NCI-H2081 treated with DMSO at 0.1 percent for 48 hours (cell line): ENCODE measurements around the gene C1QTNF9.
"Not testable (repeated sequence)": the region's sequence is repeated elsewhere in the genome, so short reads cannot be mapped to it uniquely, and the experiment has no call there.

Experiments used
- DNase-seq: peaks from one replicate; lab custom pipeline; 2025; lab: John Stamatoyannopoulos, UW

C1QTNF9 gene

DNA sequence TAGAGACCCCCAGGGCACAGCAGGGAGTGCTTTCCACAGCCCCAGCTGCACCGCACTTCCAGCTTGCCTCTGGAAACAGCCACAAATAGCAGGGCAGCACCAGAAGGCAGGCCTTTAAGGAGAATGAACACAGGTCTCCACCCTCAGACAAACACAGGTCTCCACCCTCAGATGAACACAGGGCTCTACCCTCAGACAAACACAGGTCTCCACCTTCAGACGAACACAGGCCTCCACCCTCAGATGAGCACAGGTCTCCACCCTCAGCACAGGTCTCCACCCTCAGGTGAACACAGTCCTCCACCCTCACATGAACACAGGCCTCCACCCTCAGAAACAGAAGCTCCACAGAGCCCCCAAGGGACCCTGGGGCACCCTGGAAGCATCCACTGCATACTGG is 51.7 kb downstream of the C1QTNF9 start:
- DNase-seq, result no peak

DNA sequence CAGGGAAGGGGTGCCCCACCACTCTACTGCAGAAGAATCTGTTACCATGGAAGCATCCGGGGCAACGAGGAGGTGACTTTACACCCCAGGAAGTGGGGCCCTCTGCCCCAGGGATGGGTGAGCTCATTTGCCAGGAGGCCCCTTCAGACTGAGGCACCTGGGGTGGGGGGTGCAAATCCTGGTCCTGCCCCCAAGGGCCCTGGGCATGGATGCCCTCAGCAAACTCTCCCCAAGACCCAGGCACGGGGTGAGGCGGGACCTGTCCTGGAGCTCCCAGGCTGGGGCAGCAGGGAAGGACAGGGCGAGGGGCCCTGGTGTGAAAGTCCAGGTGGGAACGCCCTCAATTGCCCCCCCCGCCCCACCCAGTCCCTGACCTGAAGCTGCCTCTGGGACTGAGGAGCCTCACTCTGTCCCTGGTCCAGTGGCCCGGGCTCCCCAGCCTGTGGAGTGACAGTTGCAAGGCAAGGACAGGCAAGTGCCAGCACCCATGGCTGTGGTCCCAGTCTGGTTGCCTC is 52.5 kb downstream of the C1QTNF9 start:
- no peak for DNase-seq

DNA sequence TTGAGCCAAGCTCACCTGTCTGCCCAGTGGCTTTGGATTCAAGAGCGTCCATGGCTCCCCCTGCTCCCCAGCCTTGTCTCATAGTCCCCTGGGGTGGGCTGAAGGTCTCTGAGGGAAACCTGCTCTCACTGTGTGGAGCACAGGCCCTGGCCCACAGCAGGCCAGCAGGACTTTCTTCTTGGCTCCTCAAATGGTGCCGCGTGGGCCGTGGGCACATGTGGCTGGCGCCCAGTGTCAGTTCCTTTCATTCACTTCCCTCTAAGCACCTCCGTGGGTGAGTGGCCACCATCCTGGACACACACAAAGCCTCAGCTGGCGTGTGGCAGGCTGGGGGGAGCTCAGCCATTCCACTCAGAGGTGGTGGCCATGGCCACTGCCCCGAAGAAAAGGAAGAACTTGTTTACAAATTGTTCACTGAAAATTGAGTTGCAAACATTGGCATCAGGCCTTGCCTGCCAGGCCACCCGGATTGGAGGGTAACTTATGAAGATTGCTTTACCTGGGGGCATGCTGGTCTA is 53.1 kb downstream of the C1QTNF9 start:
- no peak for DNase-seq

DNA sequence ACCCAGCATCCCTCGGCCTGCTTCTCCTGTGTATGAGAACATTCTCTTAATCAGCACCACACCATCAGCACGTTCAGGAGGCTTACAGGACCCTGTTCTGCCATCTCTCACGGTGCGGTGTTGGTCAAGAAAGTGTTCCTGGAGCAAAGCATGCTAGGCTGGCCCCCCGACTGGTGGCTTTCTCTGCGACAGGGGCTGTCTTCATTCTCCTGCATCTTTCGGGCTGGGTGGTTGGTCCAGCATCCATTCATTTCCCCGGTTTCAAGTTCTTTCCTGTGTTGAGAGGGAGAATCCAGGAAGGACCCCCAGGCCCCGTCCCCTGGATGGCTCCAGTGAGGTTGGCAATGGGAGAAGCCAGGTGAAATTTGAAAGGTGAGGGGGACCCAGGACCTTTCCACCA is 55.8 kb downstream of the C1QTNF9 start:
- DNase-seq, result no peak

DNA sequence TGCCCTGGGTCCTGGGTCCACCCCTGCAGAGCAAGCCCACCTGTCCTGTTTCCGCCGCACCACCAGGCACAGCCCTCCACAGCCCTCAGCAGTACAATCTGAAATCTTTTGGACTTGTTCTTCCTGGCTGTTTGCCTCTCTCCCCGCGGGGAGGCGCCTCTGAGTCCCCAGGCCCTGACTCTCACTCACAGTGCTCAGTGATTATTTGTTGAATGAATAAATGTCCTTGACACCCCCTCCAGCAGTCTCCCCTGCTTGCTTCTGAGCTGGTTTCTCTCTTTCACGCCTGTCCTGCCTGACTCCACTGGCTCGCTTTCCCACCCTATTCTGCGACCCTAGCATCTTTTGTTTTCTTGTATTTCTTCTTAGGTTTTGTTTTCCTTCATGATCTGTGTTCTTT is 56.9 kb downstream of the C1QTNF9 start:
- DNase-seq, result not testable (repeated sequence)

DNA sequence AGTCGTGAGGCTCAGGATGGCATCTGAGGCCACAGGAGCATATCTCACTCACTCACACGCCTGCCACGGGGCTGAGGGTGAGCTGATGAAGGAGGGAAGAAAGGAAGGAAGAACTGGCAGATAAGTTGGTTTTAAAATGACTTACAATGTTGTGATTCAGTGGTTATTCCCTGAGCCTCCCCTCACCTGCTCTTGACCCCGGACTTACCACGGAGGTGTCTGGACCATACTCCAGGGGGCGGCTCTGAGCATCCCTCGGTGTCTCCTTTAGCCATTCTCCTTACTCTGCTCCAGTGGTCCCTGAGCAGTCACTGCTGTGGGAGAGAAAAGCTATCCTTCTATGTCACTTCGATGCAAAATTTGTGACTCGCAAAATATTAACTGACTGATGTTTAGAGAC is 61.9 kb downstream of the C1QTNF9 start:
- DNase-seq, result not testable (repeated sequence)
